IMR-90 (cell line): Measurements from ENCODE around the gene LTF. TPM values are rescaled to one million over a fixed set of nuclear protein-coding genes. Genes with fewer than 3 reads are reported as not detected.

ENCODE experiments used
- ATAC-seq: fragments of 200-7000 bp; cut with Tn5 transposase; 2 replicates; pipeline ENCODE4 v1.9.1; 2020; ENCODE audit warnings: low read depth, mild to moderate bottlenecking, moderate library complexity
- BruUV-seq: library from RNA; stranded (reverse); fragments of 400-500 nt; replicated peaks from 2 replicates; lab custom pipeline; 2021; lab: Mats Ljungman, UMichigan
- CTCF ChIA-PET: fragments of 300-600 bp; formaldehyde crosslinking; extraction: SDS; loops from one replicate; lab custom pipeline; 2021; ENCODE audit warnings: antibody characterized with exemption; lab: Yijun Ruan, JAX
- POLR2A ChIA-PET: fragments of 300-600 bp; sonication (Branson Sonifier 250); formaldehyde crosslinking; loops from one replicate; lab custom pipeline; 2022; ENCODE audit warnings: antibody characterized with exemption; ENCODE audit not compliant: unreplicated experiment; lab: Charles Lee
- DNase-seq: peaks from one replicate; pipeline ENCODE4 v3.0.0; 2013
- H2AFZ ChIP-seq: replicated peaks from 2 replicates; pipeline ENCODE3; 2013; ENCODE audit warnings: low read length, mild to moderate bottlenecking; ENCODE audit not compliant: poor library complexity
- H2AK5ac ChIP-seq: 2 replicates; pipeline ENCODE4 v1.6.1; 2013; ENCODE audit warnings: low read depth, low read length, inconsistent platforms
- H2AK9ac ChIP-seq: replicated peaks from 2 replicates; pipeline ENCODE3; 2013; ENCODE audit warnings: mild to moderate bottlenecking, low read depth, low read length, moderate library complexity; ENCODE audit not compliant: poor library complexity
- H2BK120ac ChIP-seq: 2 replicates; pipeline ENCODE4 v1.6.1; 2013; ENCODE audit warnings: low read depth, low read length, inconsistent platforms
- H2BK15ac ChIP-seq: 3 replicates; pipeline ENCODE4 v1.6.1; 2013; ENCODE audit warnings: low read depth, low read length, inconsistent platforms
- H2BK20ac ChIP-seq: 2 replicates; pipeline ENCODE4 v1.6.1; 2013; ENCODE audit warnings: low read depth, mild to moderate bottlenecking, inconsistent platforms, low read length, moderate library complexity
- H2BK5ac ChIP-seq: 2 replicates; pipeline ENCODE4 v1.6.1; 2013; ENCODE audit warnings: mild to moderate bottlenecking, low read depth, low read length, inconsistent platforms; ENCODE audit not compliant: poor library complexity, severe bottlenecking
- H3K14ac ChIP-seq: replicated peaks from 2 replicates; pipeline ENCODE4 v1.6.1; 2013; ENCODE audit warnings: low read depth, low read length, inconsistent platforms
- H3K18ac ChIP-seq: 2 replicates; pipeline ENCODE4 v1.6.1; 2013; ENCODE audit warnings: low read depth, low read length, control low read depth
- H3K23ac ChIP-seq: 2 replicates; pipeline ENCODE4 v1.6.1; 2013; ENCODE audit warnings: low read depth, low read length, inconsistent platforms
- H3K27ac ChIP-seq: 2 replicates; pipeline ENCODE4 v1.5.1; 2013; ENCODE audit warnings: mild to moderate bottlenecking, control low read depth, low read length; ENCODE audit not compliant: insufficient read depth
- H3K27me3 ChIP-seq: 2 replicates; pipeline ENCODE4 v1.6.1; 2013; ENCODE audit warnings: low read length; ENCODE audit not compliant: control insufficient read depth, insufficient read depth
- H3K36me3 ChIP-seq: 2 replicates; pipeline ENCODE4 v1.6.1; 2013; ENCODE audit warnings: low read length, mixed read lengths; ENCODE audit not compliant: control insufficient read depth, insufficient read depth
- H3K4ac ChIP-seq: 2 replicates; pipeline ENCODE4 v1.6.1; 2013; ENCODE audit warnings: low read depth, low read length, inconsistent platforms
- H3K4me1 ChIP-seq: 2 replicates; pipeline ENCODE4 v1.6.1; 2013; ENCODE audit warnings: low read length, mixed read lengths; ENCODE audit not compliant: control insufficient read depth, insufficient read depth
- H3K4me2 ChIP-seq: 2 replicates; pipeline ENCODE4 v1.6.1; 2013; ENCODE audit warnings: low read depth, mild to moderate bottlenecking, control low read depth, low read length, moderate library complexity
- H3K4me3 ChIP-seq: 2 replicates; pipeline ENCODE4 v1.5.1; 2013; ENCODE audit warnings: low read depth, mild to moderate bottlenecking, control low read depth, low read length, moderate library complexity; ENCODE audit not compliant: insufficient read depth
- H3K56ac ChIP-seq: 2 replicates; pipeline ENCODE4 v1.6.1; 2013; ENCODE audit warnings: low read length, inconsistent platforms; ENCODE audit not compliant: insufficient read depth; ENCODE audit errors: extremely low read depth
- H3K79me1 ChIP-seq, 2 experiments: 2 replicates each; pipeline ENCODE4 v1.6.1; 2013; ENCODE audit warnings: low read length in 2 of 2, inconsistent platforms in 1 of 2, low read depth in 1 of 2
- H3K9ac ChIP-seq: 2 replicates; pipeline ENCODE4 v1.6.1; 2013; ENCODE audit warnings: low read depth, low read length, control low read depth
- H3K9me1 ChIP-seq: 2 replicates; pipeline ENCODE4 v1.6.1; 2013; ENCODE audit warnings: low read length, inconsistent platforms; ENCODE audit not compliant: insufficient read depth
- H3K9me3 ChIP-seq: 2 replicates; pipeline ENCODE4 v1.6.1; 2013; ENCODE audit warnings: low read length; ENCODE audit not compliant: control insufficient read depth, insufficient read depth
- H4K20me1 ChIP-seq: 2 replicates; pipeline ENCODE4 v1.6.1; 2013; ENCODE audit warnings: low read length, inconsistent platforms; ENCODE audit not compliant: insufficient read depth
- H4K5ac ChIP-seq: 2 replicates; pipeline ENCODE4 v1.6.1; 2013; ENCODE audit warnings: mild to moderate bottlenecking, low read depth, low read length, control low read depth
- H4K8ac ChIP-seq, 2 experiments: 2 replicates each; pipeline ENCODE4 v1.6.1; 2013; ENCODE audit warnings: low read depth in 2 of 2, low read length in 2 of 2, control low read depth in 1 of 2, inconsistent platforms in 1 of 2
- H4K91ac ChIP-seq: 2 replicates; pipeline ENCODE4 v1.6.1; 2013; ENCODE audit warnings: low read depth, low read length, inconsistent platforms; ENCODE audit not compliant: insufficient read depth
- CHD1 ChIP-seq: IDR thresholded peaks from 2 replicates; pipeline ENCODE4 v1.6.1; 2012; ENCODE audit warnings: low read depth, low read length, improper control_type of control experiment
- FOS ChIP-seq: fragments of 150-350 bp; IDR thresholded peaks from 2 replicates; pipeline ENCODE4 v1.6.1; 2016; ENCODE audit warnings: low read depth, low read length
- MAFK ChIP-seq: IDR thresholded peaks from 2 replicates; pipeline ENCODE4 v1.6.1; 2012; ENCODE audit warnings: low read depth, low read length, improper control_type of control experiment
- MAZ ChIP-seq: IDR thresholded peaks from 2 replicates; pipeline ENCODE4 v1.6.1; 2012; ENCODE audit warnings: low read depth, mild to moderate bottlenecking, low read length, improper control_type of control experiment, moderate library complexity, borderline replicate concordance
- MXI1 ChIP-seq: IDR thresholded peaks from 2 replicates; pipeline ENCODE4 v1.6.1; 2012; ENCODE audit warnings: low read depth, mild to moderate bottlenecking, low read length, moderate library complexity, borderline replicate concordance
- RAD21 ChIP-seq: IDR thresholded peaks from 2 replicates; pipeline ENCODE4 v1.6.1; 2012; ENCODE audit warnings: low read length, improper control_type of control experiment
- RCOR1 ChIP-seq: IDR thresholded peaks from 2 replicates; pipeline ENCODE4 v1.6.1; 2012; ENCODE audit warnings: mild to moderate bottlenecking, low read length, improper control_type of control experiment; ENCODE audit not compliant: insufficient replicate concordance
- SMC3 ChIP-seq: fragments of 150-350 bp; IDR thresholded peaks from 2 replicates; pipeline ENCODE4 v1.6.1; 2016; ENCODE audit warnings: low read depth, mild to moderate bottlenecking, antibody characterized with exemption, low read length, moderate library complexity
- WGBS, 2 experiments: methylation state at CpG; one replicate each; pipeline versions ENCODE4 v1.1.5 to v1.1.7; 2013; ENCODE audit warnings: missing lambda C conversion rate in 2 of 2; ENCODE audit not compliant: insufficient read length in 1 of 2; ENCODE audit errors: extremely low coverage in 2 of 2; 5-methylcytosine and 5-hydroxymethylcytosine counted together
- dilution Hi-C: fragments of 300-500 bp; cut with HindIII; formaldehyde crosslinking; loops from one replicate; pipeline ENCODE4 v1.14.3; 2018; ENCODE audit warnings: low sequenced_read_pairs; ENCODE audit not compliant: unreplicated experiment
- in situ Hi-C: fragments of 300-500 bp; cut with MboI; formaldehyde crosslinking; loops from 3 replicates; pipeline ENCODE4 v1.14.3; 2019; ENCODE audit warnings: low sequenced_read_pairs, inconsistent platforms, mixed read lengths
- intact Hi-C: fragments of 100-400 bp; cut with micrococcal nuclease; formaldehyde crosslinking; loops from 2 replicates; pipeline ENCODE4 v1.10.0; 2022
- polyA plus RNA-seq, 3 experiments: library from polyadenylated mRNA; depleted of rRNA; stranded (reverse); fragments of >200 nt; gene quantifications; 2 replicates each; pipeline ENCODE4 v1.2.3, GENCODE V29; 2012; ENCODE audit warnings: low replicate concordance in 1 of 3
- total RNA-seq: library from RNA; depleted of rRNA; stranded (reverse); fragments of >200 nt; gene quantifications from 2 replicates; pipeline ENCODE4 v1.2.3, GENCODE V29; 2012

Gene LTF
- total and polyA plus RNA-seq, 2 of the 4 experiments (the other 2 are of a cell fraction) = not detected

GRCh38 chr3:46416125-46416810 lies 48.4 kb downstream of the LTF start:
- POLR2A ChIA-PET = no interaction called here
- H3K9me1 ChIP-seq = no peaks in the 10 kb centered on the region
- no peak overlapping the region for H3K14ac ChIP-seq
- H3K4me3 ChIP-seq = no peak overlapping the region
- no peak overlapping the region for H4K91ac ChIP-seq
- H3K79me1 ChIP-seq = no peaks in the 10 kb centered on the region
- peaks cover 6% of the 10 kb centered on the region; the same call in 1 of the 2 replicates for H3K27me3 ChIP-seq
- ATAC-seq = no peak
- H2BK15ac ChIP-seq = no peak overlapping the region
- in situ Hi-C loops (no loop called here), intact Hi-C loops (no loop called here), dilution Hi-C loops (no loop called here)
- no peak overlapping the region for H2BK5ac ChIP-seq
- DNase-seq = no peak
- no TSS peak for BruUV-seq
- TF ChIP-seq MAFK = no peak
- no peak for TF ChIP-seq FOS
- no peak for TF ChIP-seq RCOR1
- no peak for TF ChIP-seq RAD21
- no peak for TF ChIP-seq CHD1
- TF ChIP-seq MXI1 = no peak
- no peak for TF ChIP-seq MAZ
- no peak for TF ChIP-seq SMC3
- H2AFZ ChIP-seq = no peak overlapping the region
- H4K20me1 ChIP-seq = no peaks in the 10 kb centered on the region
- no peak overlapping the region for H3K9ac ChIP-seq
- H3K9me3 ChIP-seq = no peaks in the 10 kb centered on the region
- no peak overlapping the region for H2AK5ac ChIP-seq
- H3K36me3 ChIP-seq = no peaks in the 10 kb centered on the region
- H4K8ac ChIP-seq = no peak overlapping the region
- 18% methylated on average over 2 of the region's 10 CpGs; no CpG with 5 or more reads in 1 of the 2 experiments for WGBS, 2 experiments
- H3K4me1 ChIP-seq = peaks cover 2% of the 10 kb centered on the region
- H3K18ac ChIP-seq = no peak overlapping the region
- no peak overlapping the region for H2AK9ac ChIP-seq
- no peak overlapping the region for H3K4me2 ChIP-seq
- no peak overlapping the region for H3K27ac ChIP-seq
- no peak overlapping the region for H3K4ac ChIP-seq
- no peak overlapping the region for H4K5ac ChIP-seq
- CTCF ChIA-PET = no interaction called here
- no peak overlapping the region for H3K56ac ChIP-seq
- H2BK20ac ChIP-seq = no peak overlapping the region
- no peak overlapping the region for H3K23ac ChIP-seq
- no peak overlapping the region for H2BK120ac ChIP-seq
